Central memory CD8-positive, alpha-beta T cell (primary cell): ENCODE measurements around the gene PEX7.
"Not testable (repeated sequence)": the region's sequence is repeated elsewhere in the genome, so short reads cannot be mapped to it uniquely, and the experiment has no call there.

Source experiments
- ATAC-seq: fragments of 150-1000 bp; cut with Tn5 transposase; replicated peaks from 2 replicates; pipeline ENCODE4 v1.10.0; 2022; ENCODE audit warnings: mild to moderate bottlenecking, moderate FRiP score, moderate number of reproducible peaks; ENCODE audit not compliant: poor library complexity, severe bottlenecking; ENCODE audit errors: extremely low read depth
- DNase-seq, 2 donors: peaks; one replicate each; pipeline ENCODE4 v3.0.0; 2021; ENCODE audit warnings: low spot score in 2 of 2
- H3K27ac Mint-ChIP-seq: one replicate; pipeline ENCODE4 v1.8.0; 2022; ENCODE audit warnings: low read depth, mild to moderate bottlenecking, moderate library complexity, mixed read lengths
- H3K27me3 Mint-ChIP-seq: one replicate; pipeline ENCODE4 v1.8.0; 2022; ENCODE audit warnings: mixed read lengths
- H3K36me3 Mint-ChIP-seq: one replicate; pipeline ENCODE4 v1.8.0; 2022; ENCODE audit warnings: mild to moderate bottlenecking, moderate library complexity, mixed read lengths; ENCODE audit not compliant: insufficient read depth
- H3K4me1 Mint-ChIP-seq: one replicate; pipeline ENCODE4 v1.8.0; 2022; ENCODE audit warnings: mixed read lengths
- H3K4me3 Mint-ChIP-seq: one replicate; pipeline ENCODE4 v1.8.0; 2022; ENCODE audit warnings: mild to moderate bottlenecking, moderate library complexity, mixed read lengths
- H3K9me3 Mint-ChIP-seq: one replicate; pipeline ENCODE4 v1.8.0; 2022; ENCODE audit warnings: mixed read lengths

The PEX7 gene

GRCh38 chr6:136792410-136793262, 29.8 kb upstream of the PEX7 start, which contains the start of gene MAP3K5:
MAP3K5 (minus strand) TSS chr6:136792477; CDS start chr6:136792157, 320 bp downstream.
- peak; percentile 94 to 95 for DNase-seq
- H3K27me3 Mint-ChIP-seq, result no peaks in the 10 kb centered on the region
- H3K36me3 Mint-ChIP-seq, result peaks cover 13% of the 10 kb centered on the region
- peak within 1 kb of the TSS; percentile 99 for H3K4me3 Mint-ChIP-seq
- peaks cover 40% of the 10 kb centered on the region for H3K4me1 Mint-ChIP-seq
- ATAC-seq, result peak; percentile 82
- H3K27ac Mint-ChIP-seq, result peak within 1 kb of the TSS; percentile 93
- no peaks in the 10 kb centered on the region for H3K9me3 Mint-ChIP-seq

- no peaks in the 10 kb centered on the region for H3K9me3 Mint-ChIP-seq
- H3K36me3 Mint-ChIP-seq, result peaks cover 12% of the 10 kb centered on the region
- H3K27ac Mint-ChIP-seq, result peak overlapping the region; percentile 93
- H3K4me1 Mint-ChIP-seq, result peaks cover 33% of the 10 kb centered on the region
- DNase-seq (no peak), ATAC-seq (no peak)
- H3K4me3 Mint-ChIP-seq, result peak overlapping the region; percentile 99
- H3K27me3 Mint-ChIP-seq, result no peaks in the 10 kb centered on the region
Measured at GRCh38 chr6:136793363-136793762, 29.0 kb upstream of the PEX7 start.

GRCh38 chr6:136795386-136795785, 27.0 kb upstream of the PEX7 start:
- Mint-ChIP-seq H3K27me3 (no peaks in the 10 kb centered on the region), H3K27ac (no peak overlapping the region), H3K4me3 (no peak overlapping the region), H3K9me3 (no peaks in the 10 kb centered on the region), H3K36me3 (peaks cover 8% of the 10 kb centered on the region), H3K4me1 (peaks cover 21% of the 10 kb centered on the region)
- no peak for DNase-seq
- no peak for ATAC-seq

GRCh38 chr6:136795996-136796395, 26.4 kb upstream of the PEX7 start:
- H3K36me3 Mint-ChIP-seq, result peaks cover 8% of the 10 kb centered on the region
- H3K9me3 Mint-ChIP-seq, result no peaks in the 10 kb centered on the region
- peaks cover 15% of the 10 kb centered on the region for H3K4me1 Mint-ChIP-seq
- H3K27ac Mint-ChIP-seq, result no peak overlapping the region
- ATAC-seq (no peak), DNase-seq (no peak)
- H3K27me3 Mint-ChIP-seq, result no peaks in the 10 kb centered on the region
- H3K4me3 Mint-ChIP-seq, result no peak overlapping the region

- H3K4me3 Mint-ChIP-seq, result no peak overlapping the region
- no peaks in the 10 kb centered on the region for H3K36me3 Mint-ChIP-seq
- no peaks in the 10 kb centered on the region for H3K9me3 Mint-ChIP-seq
- ATAC-seq (no peak), DNase-seq (no peak)
- H3K4me1 Mint-ChIP-seq, result peaks cover 5% of the 10 kb centered on the region
- no peak overlapping the region for H3K27ac Mint-ChIP-seq
- H3K27me3 Mint-ChIP-seq, result no peaks in the 10 kb centered on the region
Measured at GRCh38 chr6:136798044-136798443, 24.3 kb upstream of the PEX7 start.

GRCh38 chr6:136801581-136801980, 20.8 kb upstream of the PEX7 start:
- no peaks in the 10 kb centered on the region for H3K9me3 Mint-ChIP-seq
- no peak for DNase-seq
- H3K4me3 Mint-ChIP-seq, result no peak overlapping the region
- H3K27ac Mint-ChIP-seq, result no peak overlapping the region
- H3K4me1 Mint-ChIP-seq, result no peaks in the 10 kb centered on the region
- ATAC-seq, result no peak
- no peaks in the 10 kb centered on the region for H3K36me3 Mint-ChIP-seq
- no peaks in the 10 kb centered on the region for H3K27me3 Mint-ChIP-seq

- Mint-ChIP-seq H3K4me3 (no peak overlapping the region), H3K4me1 (no peaks in the 10 kb centered on the region), H3K27me3 (no peaks in the 10 kb centered on the region), H3K27ac (no peak overlapping the region), H3K9me3 (no peaks in the 10 kb centered on the region), H3K36me3 (no peaks in the 10 kb centered on the region)
- DNase-seq (no peak), ATAC-seq (no peak)
Measured at GRCh38 chr6:136803608-136804007, 18.8 kb upstream of the PEX7 start.

GRCh38 chr6:136809091-136809860, 13.1 kb upstream of the PEX7 start:
- H3K27me3 Mint-ChIP-seq, result no peaks in the 10 kb centered on the region
- no peak overlapping the region for H3K4me3 Mint-ChIP-seq
- H3K27ac Mint-ChIP-seq, result no peak overlapping the region
- DNase-seq (no peak), ATAC-seq (no peak)
- H3K36me3 Mint-ChIP-seq, result no peaks in the 10 kb centered on the region
- H3K4me1 Mint-ChIP-seq, result no peaks in the 10 kb centered on the region
- no peaks in the 10 kb centered on the region for H3K9me3 Mint-ChIP-seq

GRCh38 chr6:136811272-136811671, 11.1 kb upstream of the PEX7 start:
- Mint-ChIP-seq H3K36me3 (no peaks in the 10 kb centered on the region), H3K27ac (no peak overlapping the region), H3K4me3 (no peak overlapping the region), H3K4me1 (no peaks in the 10 kb centered on the region), H3K9me3 (no peaks in the 10 kb centered on the region), H3K27me3 (no peaks in the 10 kb centered on the region)
- ATAC-seq, result no peak
- no peak for DNase-seq

- no peak overlapping the region for H3K4me3 Mint-ChIP-seq
- H3K27ac Mint-ChIP-seq, result no peak overlapping the region
- peaks cover 7% of the 10 kb centered on the region for H3K27me3 Mint-ChIP-seq
- DNase-seq (no peak), ATAC-seq (no peak)
- H3K9me3 Mint-ChIP-seq, result no peaks in the 10 kb centered on the region
- H3K36me3 Mint-ChIP-seq, result no peaks in the 10 kb centered on the region
- no peaks in the 10 kb centered on the region for H3K4me1 Mint-ChIP-seq
Measured at GRCh38 chr6:136812174-136812573, 10.2 kb upstream of the PEX7 start.

- not testable (repeated sequence) for H3K27ac Mint-ChIP-seq, DNase-seq, ATAC-seq, H3K4me3 Mint-ChIP-seq, H3K9me3 Mint-ChIP-seq, H3K36me3 Mint-ChIP-seq, H3K4me1 Mint-ChIP-seq
- peaks cover 24% of the 10 kb centered on the region for H3K27me3 Mint-ChIP-seq
Measured at GRCh38 chr6:136815608-136816007, 6.8 kb upstream of the PEX7 start.

- no peak overlapping the region for H3K27ac Mint-ChIP-seq
- H3K4me1 Mint-ChIP-seq, result peaks cover 7% of the 10 kb centered on the region
- H3K4me3 Mint-ChIP-seq, result no peak overlapping the region
- no peak for DNase-seq
- no peaks in the 10 kb centered on the region for H3K36me3 Mint-ChIP-seq
- no peaks in the 10 kb centered on the region for H3K9me3 Mint-ChIP-seq
- peaks cover 24% of the 10 kb centered on the region for H3K27me3 Mint-ChIP-seq
- no peak for ATAC-seq
Measured at GRCh38 chr6:136816656-136817055, 5.7 kb upstream of the PEX7 start.

GRCh38 chr6:136820561-136820960, 1.8 kb upstream of the PEX7 start:
- no peak overlapping the region for H3K4me3 Mint-ChIP-seq
- H3K4me1 Mint-ChIP-seq, result peaks cover 28% of the 10 kb centered on the region
- DNase-seq (no peak), ATAC-seq (no peak)
- H3K36me3 Mint-ChIP-seq, result peaks cover 9% of the 10 kb centered on the region
- H3K27me3 Mint-ChIP-seq, result peaks cover 24% of the 10 kb centered on the region
- H3K9me3 Mint-ChIP-seq, result no peaks in the 10 kb centered on the region
- H3K27ac Mint-ChIP-seq, result no peak overlapping the region
